Nephron (organoid): ENCODE results near the gene IL21R.

Experiments
- H3K27ac Mint-ChIP-seq, 3 experiments: 2 replicates each; pipeline ENCODE4 v1.8.0; 2020; ENCODE audit warnings: mixed read lengths in 3 of 3, mild to moderate bottlenecking in 2 of 3, moderate library complexity in 1 of 3
- H3K27me3 Mint-ChIP-seq: 2 replicates; pipeline ENCODE4 v1.8.0; 2021; ENCODE audit warnings: low read depth, mild to moderate bottlenecking, moderate library complexity, mixed read lengths
- H3K36me3 Mint-ChIP-seq: 2 replicates; pipeline ENCODE4 v1.8.0; 2020; ENCODE audit warnings: low read depth, mixed read lengths
- H3K4me1 Mint-ChIP-seq: 2 replicates; pipeline ENCODE4 v1.8.0; 2020; ENCODE audit warnings: mixed read lengths
- H3K4me3 Mint-ChIP-seq, 3 experiments: 2 replicates each; pipeline ENCODE4 v1.8.0; 2020; ENCODE audit warnings: mild to moderate bottlenecking in 3 of 3, mixed read lengths in 3 of 3, moderate library complexity in 2 of 3
- H3K9me3 Mint-ChIP-seq: 2 replicates; pipeline ENCODE4 v1.8.0; 2020; ENCODE audit warnings: mixed read lengths
- TF ChIP-seq, protein P1 (sequence below), 3 experiments: fragments of 200-600 bp; sonication (generic); IDR thresholded peaks; one replicate each; pipeline ENCODE4 v1.5.0; 2021; ENCODE audit warnings: antibody characterized with exemption in 3 of 3; ENCODE audit not compliant: unreplicated experiment in 3 of 3

The IL21R gene

DNA sequence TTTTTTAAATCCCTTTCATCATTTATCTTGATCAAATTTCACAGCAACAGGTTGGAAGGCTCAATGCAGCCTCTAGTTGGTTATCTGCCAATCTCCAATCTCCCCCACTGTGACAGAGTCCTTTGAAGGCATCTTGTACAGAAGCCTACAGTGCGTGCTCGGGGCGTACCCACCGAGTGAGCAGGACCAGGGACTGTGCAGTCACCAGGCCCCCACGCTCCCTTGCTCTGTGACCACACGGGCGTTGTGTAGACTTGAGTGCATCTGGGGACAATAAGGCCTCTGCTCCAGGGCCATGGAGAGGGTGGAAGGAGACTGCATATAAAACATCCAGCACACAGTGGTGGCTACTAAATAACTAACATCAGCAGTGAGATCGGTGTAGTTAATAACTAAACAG, 84.4 kb downstream of the IL21R start:
- peaks cover 82% of the 10 kb centered on the region for H3K36me3 Mint-ChIP-seq
- H3K9me3 Mint-ChIP-seq: no peaks in the 10 kb centered on the region
- H3K27me3 Mint-ChIP-seq: no peaks in the 10 kb centered on the region
- H3K4me3 Mint-ChIP-seq: no peak overlapping the region
- TF ChIP-seq, protein P1, sequence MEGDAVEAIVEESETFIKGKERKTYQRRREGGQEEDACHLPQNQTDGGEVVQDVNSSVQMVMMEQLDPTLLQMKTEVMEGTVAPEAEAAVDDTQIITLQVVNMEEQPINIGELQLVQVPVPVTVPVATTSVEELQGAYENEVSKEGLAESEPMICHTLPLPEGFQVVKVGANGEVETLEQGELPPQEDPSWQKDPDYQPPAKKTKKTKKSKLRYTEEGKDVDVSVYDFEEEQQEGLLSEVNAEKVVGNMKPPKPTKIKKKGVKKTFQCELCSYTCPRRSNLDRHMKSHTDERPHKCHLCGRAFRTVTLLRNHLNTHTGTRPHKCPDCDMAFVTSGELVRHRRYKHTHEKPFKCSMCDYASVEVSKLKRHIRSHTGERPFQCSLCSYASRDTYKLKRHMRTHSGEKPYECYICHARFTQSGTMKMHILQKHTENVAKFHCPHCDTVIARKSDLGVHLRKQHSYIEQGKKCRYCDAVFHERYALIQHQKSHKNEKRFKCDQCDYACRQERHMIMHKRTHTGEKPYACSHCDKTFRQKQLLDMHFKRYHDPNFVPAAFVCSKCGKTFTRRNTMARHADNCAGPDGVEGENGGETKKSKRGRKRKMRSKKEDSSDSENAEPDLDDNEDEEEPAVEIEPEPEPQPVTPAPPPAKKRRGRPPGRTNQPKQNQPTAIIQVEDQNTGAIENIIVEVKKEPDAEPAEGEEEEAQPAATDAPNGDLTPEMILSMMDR (IDR thresholded peaks at IDR 0.05; ENCODE audit: unreplicated experiment in 3 of 3): no peak
- H3K4me1 Mint-ChIP-seq: no peaks in the 10 kb centered on the region
- H3K27ac Mint-ChIP-seq: no peak overlapping the region

DNA sequence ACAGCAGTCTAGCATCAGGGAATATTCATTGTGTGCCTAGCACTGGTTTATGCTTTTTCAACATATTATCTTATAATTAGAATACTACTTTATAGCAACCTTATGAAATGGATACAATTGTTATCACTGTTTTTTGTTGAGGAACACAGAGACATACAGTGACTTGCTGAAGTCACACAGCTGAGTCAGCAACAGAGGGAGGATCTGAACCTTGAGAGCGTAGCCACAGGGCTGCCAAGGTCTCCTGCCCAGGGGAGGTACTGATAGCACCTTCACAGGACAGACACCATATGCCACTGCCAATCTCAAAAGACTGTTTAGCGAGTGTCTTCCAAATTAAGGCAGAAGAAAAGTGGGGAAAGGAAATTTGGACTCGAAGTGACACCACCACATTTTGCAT, 84.8 kb downstream of the IL21R start:
- Mint-ChIP-seq H3K36me3 (peaks cover 82% of the 10 kb centered on the region), H3K27ac (no peak overlapping the region), H3K9me3 (no peaks in the 10 kb centered on the region), H3K4me3 (no peak overlapping the region), H3K4me1 (no peaks in the 10 kb centered on the region), H3K27me3 (no peaks in the 10 kb centered on the region)
- TF ChIP-seq, protein P1 (IDR thresholded peaks at IDR 0.05; ENCODE audit: unreplicated experiment in 3 of 3): no peak

DNA sequence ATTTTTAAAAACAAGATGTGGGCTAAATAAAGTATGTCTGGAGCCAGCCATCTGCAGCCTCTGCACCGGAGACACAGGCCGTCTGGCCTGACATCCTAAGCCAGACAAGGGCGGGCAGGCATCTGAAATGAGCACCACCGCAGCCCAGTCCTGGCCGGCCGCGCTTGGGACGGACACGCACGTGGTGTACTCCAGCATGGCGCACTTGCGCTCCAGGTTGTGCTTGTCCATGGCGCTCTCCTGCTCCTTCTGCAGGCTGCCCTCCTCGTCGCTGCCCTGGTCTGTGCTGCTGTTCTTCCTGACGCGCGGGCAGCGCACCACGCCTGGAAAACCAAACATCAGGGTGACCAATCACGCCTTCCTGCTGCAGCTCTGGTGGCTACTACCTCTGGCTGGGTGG, 87.4 kb downstream of the IL21R start:
- Mint-ChIP-seq H3K4me1 (no peaks in the 10 kb centered on the region), H3K27me3 (no peaks in the 10 kb centered on the region), H3K4me3 (no peak overlapping the region), H3K27ac (no peak overlapping the region), H3K9me3 (no peaks in the 10 kb centered on the region), H3K36me3 (peaks cover 82% of the 10 kb centered on the region)
- TF ChIP-seq, protein P1 (IDR thresholded peaks at IDR 0.05; ENCODE audit: unreplicated experiment in 3 of 3): no peak

DNA sequence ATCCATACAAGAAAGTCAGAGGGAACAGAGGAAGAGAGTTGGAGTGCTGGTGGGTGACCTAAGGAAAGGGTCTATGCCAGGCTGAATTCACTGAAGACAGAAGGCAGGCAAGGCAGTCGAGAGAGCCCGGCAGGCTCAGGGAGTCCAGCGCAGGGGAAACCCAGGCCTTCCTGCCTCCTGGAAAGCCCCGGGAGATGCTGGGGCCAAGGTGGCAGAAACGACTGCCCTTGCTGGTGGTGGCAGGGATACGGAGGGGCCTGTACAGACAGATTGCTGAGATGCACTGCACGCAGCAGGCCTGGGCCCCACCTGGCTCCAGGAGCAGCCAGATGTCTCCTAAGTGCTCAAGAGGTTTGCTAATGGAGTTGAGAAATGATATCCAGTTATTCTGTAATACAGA, 87.9 kb downstream of the IL21R start:
- Mint-ChIP-seq H3K9me3 (no peaks in the 10 kb centered on the region), H3K27ac (no peak overlapping the region), H3K27me3 (no peaks in the 10 kb centered on the region), H3K36me3 (peaks cover 82% of the 10 kb centered on the region), H3K4me3 (no peak overlapping the region), H3K4me1 (no peaks in the 10 kb centered on the region)
- TF ChIP-seq, protein P1 (IDR thresholded peaks at IDR 0.05; ENCODE audit: unreplicated experiment in 3 of 3): no peak

DNA sequence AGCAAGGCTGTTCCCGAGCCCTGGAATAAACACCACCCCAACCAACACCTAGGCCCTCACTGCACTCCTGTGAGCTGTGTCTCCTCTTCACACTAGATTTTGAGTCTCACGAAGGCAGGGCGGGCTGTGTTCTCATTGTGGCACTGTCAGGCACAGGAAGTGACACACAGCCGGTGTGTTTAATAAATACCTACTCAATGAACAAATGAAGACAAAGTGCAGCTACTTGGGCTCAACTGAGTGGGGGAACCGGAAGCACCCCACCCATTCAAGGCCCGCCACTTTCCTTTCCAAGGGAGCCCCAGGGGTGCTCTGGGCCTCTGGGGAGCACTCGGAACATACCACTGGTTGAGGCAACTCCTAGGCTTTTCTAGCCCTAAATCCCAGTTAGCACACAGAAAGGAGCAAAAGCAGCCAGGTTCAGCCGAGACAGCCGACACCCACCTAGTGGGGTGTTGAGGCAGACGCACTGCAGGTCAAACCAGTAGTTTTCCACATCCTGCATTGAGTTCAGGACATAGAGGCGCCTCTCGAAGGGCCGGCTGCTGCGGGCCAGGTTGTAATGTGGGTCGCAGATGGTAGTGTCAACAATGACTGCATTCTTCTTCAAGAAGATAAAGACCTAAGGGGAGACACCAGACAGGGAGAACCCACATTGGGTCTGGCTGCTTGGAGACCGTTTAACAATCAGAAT, 90.1 kb downstream of the IL21R start:
- Mint-ChIP-seq H3K4me3 (no peak overlapping the region), H3K9me3 (no peaks in the 10 kb centered on the region), H3K27me3 (no peaks in the 10 kb centered on the region), H3K27ac (no peak overlapping the region), H3K4me1 (peaks cover 7% of the 10 kb centered on the region), H3K36me3 (peaks cover 83% of the 10 kb centered on the region)
- TF ChIP-seq, protein P1 (IDR thresholded peaks at IDR 0.05; ENCODE audit: unreplicated experiment in 3 of 3): no peak

DNA sequence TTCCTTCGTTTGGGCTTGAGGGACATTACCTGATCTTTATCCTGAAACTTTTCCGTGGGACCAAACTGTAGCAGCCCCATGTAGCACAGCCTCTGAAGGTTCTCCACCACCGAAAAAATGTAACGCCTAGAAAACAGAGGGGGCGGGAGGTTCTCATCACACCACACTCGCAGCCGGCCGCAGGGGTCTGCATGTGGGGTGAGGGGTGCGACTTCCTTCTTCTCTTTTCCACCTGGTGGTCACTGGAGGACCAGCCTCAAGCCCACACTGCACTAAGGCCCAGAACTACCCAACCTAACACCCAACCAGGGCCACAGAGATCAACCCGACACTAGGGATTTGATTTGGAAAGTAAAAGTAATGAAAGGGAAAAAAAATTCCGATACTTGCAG, 90.6 kb downstream of the IL21R start:
- peaks cover 7% of the 10 kb centered on the region for H3K4me1 Mint-ChIP-seq
- H3K36me3 Mint-ChIP-seq: peaks cover 83% of the 10 kb centered on the region
- H3K27me3 Mint-ChIP-seq: no peaks in the 10 kb centered on the region
- H3K9me3 Mint-ChIP-seq: no peaks in the 10 kb centered on the region
- no peak overlapping the region for H3K4me3 Mint-ChIP-seq
- TF ChIP-seq, protein P1 (IDR thresholded peaks at IDR 0.05; ENCODE audit: unreplicated experiment in 3 of 3): no peak
- no peak overlapping the region for H3K27ac Mint-ChIP-seq
